ENCODE results near the gene HPSE2.

GRCh38 chr10:98582363-98582762, 653.3 kb downstream of the HPSE2 start:
- TF ChIP-seq REST (IDR thresholded peaks at IDR 0.05; ENCODE audit: low read depth, low read length), result no peak
- TF ChIP-seq TAF1 (IDR thresholded peaks at IDR 0.05; ENCODE audit: borderline replicate concordance, low read depth, low read length), result no peak
- no peak for TF ChIP-seq CTCF (IDR thresholded peaks at IDR 0.05)
- no peak for TF ChIP-seq POLR2AphosphoS5 (IDR thresholded peaks at IDR 0.05; ENCODE audit: low read depth, low read length)
- no peak for TF ChIP-seq EZH2phosphoT487 (IDR thresholded peaks at IDR 0.05; ENCODE audit: borderline replicate concordance, low read depth)

Data from SK-N-SH (cell line).